Epithelial cell of esophagus (primary cell): ENCODE measurements around the gene KCNJ11.

Source experiments
- DNase-seq: peaks from one replicate; pipeline ENCODE4 v3.0.0; 2010; ENCODE audit warnings: low read depth
- H3K4me3 ChIP-seq: 2 replicates; pipeline ENCODE4 v1.5.1; 2011; ENCODE audit warnings: mild to moderate bottlenecking, low read length, control low read depth
- CTCF ChIP-seq: IDR thresholded peaks from 2 replicates; pipeline ENCODE4 v1.5.1; 2011; ENCODE audit warnings: low read depth, mild to moderate bottlenecking, low read length, control low read depth, inconsistent platforms; ENCODE audit not compliant: insufficient read depth; ENCODE audit errors: missing control alignments

Gene KCNJ11

DNA sequence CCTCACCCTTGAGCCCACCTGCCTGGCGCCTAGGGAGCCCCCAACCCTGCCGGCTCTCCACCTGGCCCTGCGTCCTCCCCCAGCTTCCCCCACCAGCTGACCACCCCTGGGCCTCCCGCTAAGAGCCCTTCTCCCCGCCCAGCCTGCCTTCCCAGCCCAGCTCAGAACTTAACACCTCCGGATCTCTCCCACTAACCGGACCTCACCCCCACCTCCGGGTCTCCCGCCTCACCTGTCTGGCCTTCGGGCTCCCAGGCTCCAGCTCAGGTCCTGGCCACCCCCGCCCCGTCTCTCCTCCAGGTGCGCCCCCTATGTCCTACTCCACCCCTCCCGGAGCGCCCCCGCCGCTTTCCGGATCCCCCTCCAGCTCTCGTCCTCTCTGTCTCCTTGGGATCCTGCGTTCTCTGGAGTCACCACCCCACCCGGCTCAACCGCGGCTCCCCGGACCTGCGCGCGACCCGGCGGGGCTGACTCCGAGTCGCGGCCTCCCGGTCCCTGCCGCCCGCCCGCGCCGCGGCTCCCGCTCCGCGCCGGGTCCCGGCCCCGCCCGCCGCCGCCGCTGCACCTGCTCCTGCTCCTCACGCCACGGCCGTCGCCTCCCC, at the start of gene KCNJ11:
TSS of gene KCNJ11 (minus strand) at position 51 of the 602 bp plus-strand sequence. CDS start 568 bp downstream, outside the sequence.
- peak within 1 kb of the TSS; percentile 47 for H3K4me3 ChIP-seq
- no peak for DNase-seq
- TF ChIP-seq CTCF, result no peak

- no peak for DNase-seq
- no peak overlapping the region for H3K4me3 ChIP-seq
- no peak for TF ChIP-seq CTCF
Observed at GRCh38 chr11:17437366-17437765, 48.9 kb upstream of the KCNJ11 start.

- no peak for TF ChIP-seq CTCF
- DNase-seq, result no peak
- H3K4me3 ChIP-seq, result no peak overlapping the region
Observed at GRCh38 chr11:17434108-17434507, 45.6 kb upstream of the KCNJ11 start.

GRCh38 chr11:17432002-17432401, 43.5 kb upstream of the KCNJ11 start:
- no peak for TF ChIP-seq CTCF
- no peak for DNase-seq
- H3K4me3 ChIP-seq, result no peak overlapping the region

DNA sequence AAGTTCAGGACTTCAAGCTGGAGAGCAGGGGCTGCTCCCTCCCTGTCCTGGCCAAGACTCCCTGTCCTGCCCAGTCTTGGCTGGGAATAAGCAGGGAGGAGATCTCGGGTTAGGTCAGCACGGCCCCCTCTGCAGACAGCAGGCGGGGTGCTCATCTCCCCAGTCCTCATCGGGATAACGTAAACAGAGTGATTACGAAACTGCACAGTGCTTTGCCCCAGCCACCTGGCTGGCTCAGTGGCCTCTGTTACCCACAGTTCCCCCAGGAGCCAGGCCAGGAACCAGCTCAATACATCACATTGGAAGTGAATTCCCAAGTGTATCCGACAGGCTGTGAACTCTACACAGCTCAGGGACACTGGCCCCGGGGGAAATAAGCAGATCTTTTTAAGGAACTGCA, 42.7 kb upstream of the KCNJ11 start:
- no peak for DNase-seq
- H3K4me3 ChIP-seq, result no peak overlapping the region
- no peak for TF ChIP-seq CTCF

- no peak for DNase-seq
- H3K4me3 ChIP-seq, result no peak overlapping the region
- no peak for TF ChIP-seq CTCF
Observed at GRCh38 chr11:17430616-17431015, 42.2 kb upstream of the KCNJ11 start.

DNA sequence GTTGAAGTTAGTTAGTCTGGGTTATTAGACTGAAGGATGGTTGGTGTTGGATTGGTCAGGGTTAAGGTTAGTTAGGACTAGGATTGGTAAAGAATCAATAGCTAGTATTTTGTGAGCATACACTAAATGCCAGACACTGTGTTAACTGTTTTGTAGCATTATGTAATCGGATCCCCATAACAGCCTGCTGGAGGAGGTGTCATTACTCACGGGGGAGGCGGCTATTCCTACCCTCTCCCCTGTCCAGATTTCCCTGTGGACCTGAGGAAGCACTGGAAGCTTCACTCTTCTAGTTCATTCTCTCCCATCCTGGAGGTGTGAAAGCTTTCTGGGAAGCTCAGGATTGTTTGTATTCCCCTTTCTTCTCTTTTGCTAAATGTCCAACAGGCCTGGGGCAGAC, 40.5 kb upstream of the KCNJ11 start:
- DNase-seq, result no peak
- no peak for TF ChIP-seq CTCF
- no peak overlapping the region for H3K4me3 ChIP-seq
